ENCODE data around the gene CD3G. TPM values are rescaled to one million over a fixed set of nuclear protein-coding genes. Genes with fewer than 3 reads are reported as not detected.

CD3G gene
- total and polyA plus RNA-seq, 4 donors = 0.19 to 0.84 (median 0.33) TPM

GRCh38 chr11:118373263-118373662 lies 29.1 kb downstream of the CD3G start:
- TF ChIP-seq CTCF (IDR thresholded peaks at IDR 0.05; ENCODE audit: low read depth, low read length, missing input control) (no peak), HNF4A (conservative IDR thresholded peaks at IDR 0.05) (no peak), ZBTB33 (IDR thresholded peaks at IDR 0.05) (no peak), JUND (IDR thresholded peaks at IDR 0.05) (no peak), RXRA (IDR thresholded peaks at IDR 0.05) (no peak), YY1 (IDR thresholded peaks at IDR 0.05) (no peak), HNF4G (IDR thresholded peaks at IDR 0.05) (no peak), MAX (IDR thresholded peaks at IDR 0.05) (no peak), EGR1 (IDR thresholded peaks at IDR 0.05; ENCODE audit: low read depth in 2 of 2) (no peak), RAD21 (IDR thresholded peaks at IDR 0.05) (no peak), TAF1 (conservative IDR thresholded peaks at IDR 0.05) (no peak), GABPA (IDR thresholded peaks at IDR 0.05 in 1 of 2, conservative IDR thresholded peaks at IDR 0.05 in 1 of 2) (no peak), REST (IDR thresholded peaks at IDR 0.05) (no peak), FOXA1 (IDR thresholded peaks at IDR 0.05) (no peak), ATF3 (IDR thresholded peaks at IDR 0.05) (no peak), NR2F2 (IDR thresholded peaks at IDR 0.05) (no peak), FOXA2 (IDR thresholded peaks at IDR 0.05) (no peak)
- no peak for DNase-seq (ENCODE audit: low spot score)
- Histone ChIP-seq H3K27me3 (ENCODE audit: control insufficient read depth in 4 of 4, insufficient read depth in 4 of 4, low read length in 3 of 4) (no peaks in the 10 kb centered on the region), H3K4me3 (ENCODE audit: low read depth in 1 of 3, low read length in 3 of 3) (no peak overlapping the region), H3K27ac (ENCODE audit: low read depth in 1 of 2, low read length in 2 of 2) (no peak overlapping the region), H3K9ac (ENCODE audit: low read depth in 1 of 2, low read length in 2 of 2) (no peak overlapping the region), H3K36me3 (ENCODE audit: control insufficient read depth in 4 of 4, insufficient read depth in 3 of 4, low read depth in 1 of 4, low read length in 3 of 4) (peaks cover 24 to 87% (median 73%) of the 10 kb centered on the region in 4 donors), H3K9me3 (ENCODE audit: control insufficient read depth in 4 of 4, low read length in 3 of 4) (no peaks in the 10 kb centered on the region), H3K4me1 (ENCODE audit: control insufficient read depth in 4 of 4, insufficient read depth in 4 of 4, low read length in 3 of 4) (no peaks in the 10 kb centered on the region)
- 95% methylated on average over 2 of the region's 2 CpGs for WGBS

- H3K9ac ChIP-seq (ENCODE audit: low read depth in 1 of 2, low read length in 2 of 2) = no peak overlapping the region
- WGBS = 96% methylated on average over 5 of the region's 5 CpGs
Measured at GRCh38 chr11:118373871-118374270, 29.7 kb downstream of the CD3G start.

More at GRCh38 chr11:118373871-118374270, 29.7 kb downstream of the CD3G start:
- Histone ChIP-seq H3K27ac (ENCODE audit: low read depth in 1 of 2, low read length in 2 of 2) (no peak overlapping the region), H3K36me3 (ENCODE audit: control insufficient read depth in 4 of 4, insufficient read depth in 3 of 4, low read depth in 1 of 4, low read length in 3 of 4) (peaks cover 24 to 87% (median 73%) of the 10 kb centered on the region in 4 donors), H3K4me3 (ENCODE audit: low read depth in 1 of 3, low read length in 3 of 3) (no peak overlapping the region), H3K4me1 (ENCODE audit: control insufficient read depth in 4 of 4, insufficient read depth in 4 of 4, low read length in 3 of 4) (no peaks in the 10 kb centered on the region), H3K9me3 (ENCODE audit: control insufficient read depth in 4 of 4, low read length in 3 of 4) (no peaks in the 10 kb centered on the region), H3K27me3 (ENCODE audit: control insufficient read depth in 4 of 4, insufficient read depth in 4 of 4, low read length in 3 of 4) (no peaks in the 10 kb centered on the region)
- TF ChIP-seq RXRA (IDR thresholded peaks at IDR 0.05) (no peak), MAX (IDR thresholded peaks at IDR 0.05) (no peak), CTCF (IDR thresholded peaks at IDR 0.05; ENCODE audit: low read depth, low read length, missing input control) (no peak), REST (IDR thresholded peaks at IDR 0.05) (no peak), HNF4A (conservative IDR thresholded peaks at IDR 0.05) (no peak), TAF1 (conservative IDR thresholded peaks at IDR 0.05) (no peak), SP1 (IDR thresholded peaks at IDR 0.05) (no peak)
- no peak for DNase-seq (ENCODE audit: low spot score)

Measured in liver (tissue), 9 donors.